ENCODE results near the gene SPRED3. TPM values are rescaled to one million over a fixed set of nuclear protein-coding genes. Genes with fewer than 3 reads are reported as not detected.

The SPRED3 gene
- total RNA-seq, 2 experiments from 2014 or later = 0.09 to 3.0 TPM

DNA sequence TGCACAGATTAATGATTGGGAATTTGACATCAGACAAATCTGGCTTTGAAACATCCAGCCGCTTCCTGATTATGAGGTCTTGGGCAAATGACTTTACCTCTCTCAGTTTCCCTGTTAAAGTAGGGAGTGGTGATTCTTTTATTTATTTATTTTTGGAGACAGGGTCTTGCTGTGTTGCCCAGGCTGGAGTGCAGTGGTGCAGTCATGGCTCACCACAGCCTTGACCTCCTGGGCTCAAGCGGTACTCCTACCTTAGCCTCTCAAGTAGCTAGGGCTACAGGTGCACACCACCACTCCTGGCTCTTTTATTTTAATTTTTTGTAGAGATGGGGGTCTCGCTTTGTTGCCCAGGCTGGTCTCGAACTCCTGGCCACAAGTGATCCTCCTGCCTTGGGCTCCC, 11.4 kb upstream of the SPRED3 start:
- H3K36me3 ChIP-seq (ENCODE audit: insufficient read depth, low read length) = peaks cover 56% of the 10 kb centered on the region
- peaks cover 32% of the 10 kb centered on the region for H3K79me2 ChIP-seq (ENCODE audit: insufficient read depth, low read depth, low read length)
- H3K9me3 ChIP-seq (ENCODE audit: low read length) = no peaks in the 10 kb centered on the region
- ChIA-PET POLR2A (no interaction called here), CTCF (ENCODE audit: unreplicated experiment) (no interaction called here)
- DNase-seq (ENCODE audit: low spot score) = no peak
- no peak overlapping the region for H3K4me3 ChIP-seq (ENCODE audit: low read depth, low read length, poor library complexity, severe bottlenecking)
- intact Hi-C loops (cut with micrococcal nuclease; ENCODE audit: unreplicated experiment) = no loop called here
- no peak overlapping the region for H3K4me2 ChIP-seq (ENCODE audit: low read length)
- TF ChIP-seq, protein P1, sequence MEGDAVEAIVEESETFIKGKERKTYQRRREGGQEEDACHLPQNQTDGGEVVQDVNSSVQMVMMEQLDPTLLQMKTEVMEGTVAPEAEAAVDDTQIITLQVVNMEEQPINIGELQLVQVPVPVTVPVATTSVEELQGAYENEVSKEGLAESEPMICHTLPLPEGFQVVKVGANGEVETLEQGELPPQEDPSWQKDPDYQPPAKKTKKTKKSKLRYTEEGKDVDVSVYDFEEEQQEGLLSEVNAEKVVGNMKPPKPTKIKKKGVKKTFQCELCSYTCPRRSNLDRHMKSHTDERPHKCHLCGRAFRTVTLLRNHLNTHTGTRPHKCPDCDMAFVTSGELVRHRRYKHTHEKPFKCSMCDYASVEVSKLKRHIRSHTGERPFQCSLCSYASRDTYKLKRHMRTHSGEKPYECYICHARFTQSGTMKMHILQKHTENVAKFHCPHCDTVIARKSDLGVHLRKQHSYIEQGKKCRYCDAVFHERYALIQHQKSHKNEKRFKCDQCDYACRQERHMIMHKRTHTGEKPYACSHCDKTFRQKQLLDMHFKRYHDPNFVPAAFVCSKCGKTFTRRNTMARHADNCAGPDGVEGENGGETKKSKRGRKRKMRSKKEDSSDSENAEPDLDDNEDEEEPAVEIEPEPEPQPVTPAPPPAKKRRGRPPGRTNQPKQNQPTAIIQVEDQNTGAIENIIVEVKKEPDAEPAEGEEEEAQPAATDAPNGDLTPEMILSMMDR (conservative IDR thresholded peaks at IDR 0.05; ENCODE audit: low read length) = no peak
- TF ChIP-seq EZH2phosphoT487 (IDR thresholded peaks at IDR 0.05; ENCODE audit: borderline replicate concordance, low read depth, low read length) = no peak
- H3K4me1 ChIP-seq (ENCODE audit: insufficient read depth, low read length, poor library complexity, severe bottlenecking) = peaks cover 21% of the 10 kb centered on the region
- no peak overlapping the region for H2AFZ ChIP-seq (ENCODE audit: low read length)
- H3K27ac ChIP-seq (ENCODE audit: low read depth, low read length, poor library complexity, severe bottlenecking) = no peak overlapping the region
- no peaks in the 10 kb centered on the region for H3K9me2 ChIP-seq (ENCODE audit: insufficient read depth, low read length)
- H4K20me1 ChIP-seq (ENCODE audit: insufficient read depth, low read length) = peaks cover 4% of the 10 kb centered on the region; the same call in 1 of the 2 replicates
- BruUV-seq (replicated peaks) = no TSS peak

DNA sequence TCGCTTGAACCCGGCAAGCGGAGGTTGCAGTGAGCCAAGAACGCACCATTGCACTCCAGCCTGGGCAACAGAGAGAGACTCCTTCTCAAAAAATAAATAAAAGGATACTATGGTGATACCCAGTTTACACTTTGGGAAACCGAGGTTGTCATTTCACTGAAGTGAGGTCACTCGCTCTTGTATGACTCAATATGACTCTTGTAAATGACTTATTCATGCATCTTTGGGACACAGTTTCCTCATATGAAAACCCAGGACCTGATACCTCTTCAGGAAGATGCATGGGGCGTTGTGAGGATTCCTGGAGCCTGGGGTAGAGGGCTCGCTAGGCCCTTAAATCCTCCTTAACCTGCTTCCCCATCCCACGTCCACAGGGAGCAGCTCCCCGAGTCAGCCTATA, 9.6 kb upstream of the SPRED3 start:
- BruUV-seq (replicated peaks) = no TSS peak
- H3K4me1 ChIP-seq (ENCODE audit: insufficient read depth, low read length, poor library complexity, severe bottlenecking) = peaks cover 18% of the 10 kb centered on the region
- no peak for DNase-seq (ENCODE audit: low spot score)
- no peak for TF ChIP-seq EZH2phosphoT487 (IDR thresholded peaks at IDR 0.05; ENCODE audit: borderline replicate concordance, low read depth, low read length)
- TF ChIP-seq, protein P1 (conservative IDR thresholded peaks at IDR 0.05; ENCODE audit: low read length) = no peak
- peaks cover 75% of the 10 kb centered on the region for H3K36me3 ChIP-seq (ENCODE audit: insufficient read depth, low read length)
- H3K4me2 ChIP-seq (ENCODE audit: low read length) = no peak overlapping the region
- ChIA-PET CTCF (ENCODE audit: unreplicated experiment) (no interaction called here), POLR2A (no interaction called here)
- H3K9me3 ChIP-seq (ENCODE audit: low read length) = no peaks in the 10 kb centered on the region
- peaks cover 32% of the 10 kb centered on the region for H3K79me2 ChIP-seq (ENCODE audit: insufficient read depth, low read depth, low read length)
- H3K4me3 ChIP-seq (ENCODE audit: low read depth, low read length, poor library complexity, severe bottlenecking) = no peak overlapping the region
- no peak overlapping the region for H3K27ac ChIP-seq (ENCODE audit: low read depth, low read length, poor library complexity, severe bottlenecking)
- no peaks in the 10 kb centered on the region for H3K9me2 ChIP-seq (ENCODE audit: insufficient read depth, low read length)
- intact Hi-C loops (cut with micrococcal nuclease; ENCODE audit: unreplicated experiment) = no loop called here
- no peak overlapping the region for H2AFZ ChIP-seq (ENCODE audit: low read length)
- peaks cover 4% of the 10 kb centered on the region; the same call in 1 of the 2 replicates for H4K20me1 ChIP-seq (ENCODE audit: insufficient read depth, low read length)

DNA sequence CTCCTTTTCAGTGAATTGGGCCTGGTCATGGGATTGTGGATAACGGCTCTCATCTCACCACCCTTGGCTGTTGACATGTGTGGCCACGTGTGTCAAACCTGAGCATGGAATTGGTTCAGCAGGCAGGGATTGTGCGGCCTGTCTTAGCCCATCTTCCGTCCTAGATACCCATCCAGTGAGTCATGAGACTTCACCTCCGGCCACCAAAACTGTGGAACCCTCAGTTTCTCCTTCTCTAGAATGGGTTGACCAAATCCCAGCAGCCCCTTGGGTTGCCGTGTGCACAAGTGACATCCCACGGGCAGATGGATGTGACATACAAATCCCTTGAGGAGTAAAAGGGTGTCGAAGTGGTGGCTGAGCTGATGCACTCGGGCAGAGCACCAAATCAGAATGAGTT, 7.4 kb upstream of the SPRED3 start:
- BruUV-seq (replicated peaks) = no TSS peak
- CTCF ChIA-PET (ENCODE audit: unreplicated experiment) = no interaction called here

More for the DNA sequence above, 7.4 kb upstream of the SPRED3 start:
- Histone ChIP-seq H4K20me1 (ENCODE audit: insufficient read depth, low read length) (no peaks in the 10 kb centered on the region), H3K9me3 (ENCODE audit: low read length) (no peaks in the 10 kb centered on the region), H3K27ac (ENCODE audit: low read depth, low read length, poor library complexity, severe bottlenecking) (no peak overlapping the region), H3K4me1 (ENCODE audit: insufficient read depth, low read length, poor library complexity, severe bottlenecking) (peaks cover 7% of the 10 kb centered on the region), H2AFZ (ENCODE audit: low read length) (no peak overlapping the region), H3K4me2 (ENCODE audit: low read length) (no peak overlapping the region), H3K79me2 (ENCODE audit: insufficient read depth, low read depth, low read length) (peaks cover 18% of the 10 kb centered on the region), H3K9me2 (ENCODE audit: insufficient read depth, low read length) (no peaks in the 10 kb centered on the region), H3K4me3 (ENCODE audit: low read depth, low read length, poor library complexity, severe bottlenecking) (no peak overlapping the region), H3K36me3 (ENCODE audit: insufficient read depth, low read length) (peaks cover 77% of the 10 kb centered on the region)
- POLR2A ChIA-PET = no interaction called here
- intact Hi-C loops (cut with micrococcal nuclease; ENCODE audit: unreplicated experiment) = no loop called here
- TF ChIP-seq, protein P1 (conservative IDR thresholded peaks at IDR 0.05; ENCODE audit: low read length) = no peak
- TF ChIP-seq EZH2phosphoT487 (IDR thresholded peaks at IDR 0.05; ENCODE audit: borderline replicate concordance, low read depth, low read length) = no peak
- DNase-seq (ENCODE audit: low spot score) = no peak

Measured in OCI-LY7 (cell line).